ENCODE data around the gene TIAM2.

Gene TIAM2

GRCh38 chr6:155276638-155277037 is 281.5 kb downstream of the TIAM2 start:
- DNase-seq (ENCODE audit: low spot score) = no peak
- no peak for FAIRE-seq

GRCh38 chr6:155278319-155279049 is 283.4 kb downstream of the TIAM2 start:
- FAIRE-seq (no peak), DNase-seq (ENCODE audit: low spot score) (no peak)

- no peak for DNase-seq (ENCODE audit: low spot score)
- FAIRE-seq = no peak
Observed at GRCh38 chr6:155284775-155285174, 289.7 kb downstream of the TIAM2 start.

- FAIRE-seq = no peak
- no peak for DNase-seq (ENCODE audit: low spot score)
Observed at GRCh38 chr6:155287762-155288161, 292.6 kb downstream of the TIAM2 start.

GRCh38 chr6:155290491-155290890 is 295.4 kb downstream of the TIAM2 start:
- DNase-seq (ENCODE audit: low spot score) (no peak), FAIRE-seq (no peak)

- DNase-seq (ENCODE audit: low spot score) = no peak
- FAIRE-seq = no peak
Observed at GRCh38 chr6:155291291-155291690, 296.2 kb downstream of the TIAM2 start.

GRCh38 chr6:155292711-155293110 is 297.6 kb downstream of the TIAM2 start:
- no peak for DNase-seq (ENCODE audit: low spot score)
- no peak for FAIRE-seq

- DNase-seq (ENCODE audit: low spot score) = no peak
- no peak for FAIRE-seq
Observed at GRCh38 chr6:155297669-155298068, 302.6 kb downstream of the TIAM2 start.

GRCh38 chr6:155301867-155302266 is 306.8 kb downstream of the TIAM2 start:
- DNase-seq (ENCODE audit: low spot score) (no peak), FAIRE-seq (no peak)

- FAIRE-seq (no peak), DNase-seq (ENCODE audit: low spot score) (no peak)
Observed at GRCh38 chr6:155303361-155303870, 308.3 kb downstream of the TIAM2 start.

GRCh38 chr6:155306958-155307357 is 311.8 kb downstream of the TIAM2 start:
- DNase-seq (ENCODE audit: low spot score) = no peak
- FAIRE-seq = no peak

All from urothelium cell line (cell line).